SJCRH30 (cell line): ENCODE data around the gene GABRP. TPM values are rescaled to one million over a fixed set of nuclear protein-coding genes. Genes with fewer than 3 reads are reported as not detected.
"Not testable (repeated sequence)": the region's sequence is repeated elsewhere in the genome, so short reads cannot be mapped to it uniquely, and the experiment has no call there.

Experiments used
- DNase-seq, 2 experiments: peaks; one replicate each; pipeline ENCODE4 v3.0.0-alpha.2; 2015 to 2020
- H3K27ac ChIP-seq: fragments of 250-450 bp; sonication (Bioruptor Pico); 2 replicates; pipeline ENCODE4 v1.5.1; 2020; ENCODE audit warnings: mild to moderate bottlenecking, moderate library complexity
- H3K27me3 ChIP-seq: fragments of 250-450 bp; sonication (Bioruptor Pico); 2 replicates; pipeline ENCODE4 v1.5.1; 2020; ENCODE audit warnings: mild to moderate bottlenecking, moderate library complexity
- H3K36me3 ChIP-seq: fragments of 250-450 bp; sonication (Bioruptor Pico); 2 replicates; pipeline ENCODE4 v1.5.1; 2020; ENCODE audit warnings: mild to moderate bottlenecking, moderate library complexity
- H3K4me1 ChIP-seq: fragments of 250-450 bp; sonication (Bioruptor Pico); 2 replicates; pipeline ENCODE4 v1.5.1; 2020; ENCODE audit warnings: mild to moderate bottlenecking, moderate library complexity
- H3K4me3 ChIP-seq: fragments of 250-450 bp; sonication (Bioruptor Pico); 2 replicates; pipeline ENCODE4 v1.5.1; 2020; ENCODE audit warnings: mild to moderate bottlenecking, moderate library complexity
- H3K9me3 ChIP-seq: fragments of 250-450 bp; sonication (Bioruptor Pico); replicated peaks from 2 replicates; pipeline ENCODE4 v1.5.1; 2020; ENCODE audit warnings: mild to moderate bottlenecking, moderate library complexity
- total RNA-seq: library from RNA; depleted of rRNA; stranded (reverse); fragments of >200 nt; shearing (Covaris generic); gene quantifications from 2 replicates; pipeline ENCODE4 v1.2.3, GENCODE V29; 2014

GABRP gene
- total RNA-seq, 1 experiment from 2014 or later: not detected

DNA sequence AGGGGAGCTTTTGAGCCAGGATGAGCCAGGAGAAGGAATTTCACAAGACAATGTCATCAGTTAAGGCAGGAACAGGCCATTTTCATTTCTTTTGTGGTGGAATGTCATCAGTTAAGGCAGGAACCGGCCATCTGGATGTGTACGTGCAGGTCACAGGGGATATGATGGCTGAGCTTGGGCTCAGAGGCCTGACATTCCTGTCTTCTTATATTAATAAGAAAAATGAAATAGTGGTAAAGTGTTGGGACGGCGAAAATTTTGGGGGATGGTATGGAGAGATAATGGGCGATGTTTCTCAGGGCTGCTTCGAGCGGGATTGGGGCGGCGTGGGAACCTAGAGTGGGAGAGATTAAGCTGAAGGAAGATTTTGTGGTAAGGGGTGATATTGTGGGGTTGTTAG is 21.2 kb upstream of the GABRP start:
- H3K9me3 ChIP-seq, H3K4me1 ChIP-seq, H3K36me3 ChIP-seq, H3K27ac ChIP-seq, DNase-seq, H3K27me3 ChIP-seq, H3K4me3 ChIP-seq: not testable (repeated sequence)

GRCh38 chr5:170765868-170766267 is 17.7 kb upstream of the GABRP start:
- peaks cover 13% of the 10 kb centered on the region for H3K27me3 ChIP-seq
- H3K36me3 ChIP-seq, H3K27ac ChIP-seq, H3K4me1 ChIP-seq, H3K9me3 ChIP-seq, DNase-seq, H3K4me3 ChIP-seq: not testable (repeated sequence)

DNA sequence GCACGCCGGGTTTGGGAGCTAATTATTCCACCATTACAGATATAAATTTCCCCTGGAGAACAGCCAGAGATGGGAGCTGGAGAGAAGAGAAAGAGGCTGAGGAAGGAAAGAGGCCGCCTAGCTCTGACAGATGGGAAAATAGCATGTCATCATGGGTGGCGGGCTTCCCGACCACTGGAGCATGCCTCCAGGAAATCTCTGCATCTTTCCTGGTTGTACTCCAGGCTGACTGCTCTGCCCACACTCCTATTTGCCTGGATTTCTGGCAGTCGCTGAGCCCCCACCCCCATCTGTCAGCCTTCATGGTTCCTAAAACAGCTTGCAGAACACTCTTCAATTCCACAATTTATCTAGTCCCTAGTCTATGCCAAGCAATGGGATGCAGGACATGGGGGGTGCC is 14.3 kb upstream of the GABRP start:
- H3K9me3 ChIP-seq: no peaks in the 10 kb centered on the region
- H3K4me3 ChIP-seq: no peak overlapping the region
- DNase-seq: no peak
- no peak overlapping the region for H3K27ac ChIP-seq
- no peaks in the 10 kb centered on the region for H3K4me1 ChIP-seq
- H3K27me3 ChIP-seq: peaks cover 13% of the 10 kb centered on the region
- no peaks in the 10 kb centered on the region for H3K36me3 ChIP-seq

DNA sequence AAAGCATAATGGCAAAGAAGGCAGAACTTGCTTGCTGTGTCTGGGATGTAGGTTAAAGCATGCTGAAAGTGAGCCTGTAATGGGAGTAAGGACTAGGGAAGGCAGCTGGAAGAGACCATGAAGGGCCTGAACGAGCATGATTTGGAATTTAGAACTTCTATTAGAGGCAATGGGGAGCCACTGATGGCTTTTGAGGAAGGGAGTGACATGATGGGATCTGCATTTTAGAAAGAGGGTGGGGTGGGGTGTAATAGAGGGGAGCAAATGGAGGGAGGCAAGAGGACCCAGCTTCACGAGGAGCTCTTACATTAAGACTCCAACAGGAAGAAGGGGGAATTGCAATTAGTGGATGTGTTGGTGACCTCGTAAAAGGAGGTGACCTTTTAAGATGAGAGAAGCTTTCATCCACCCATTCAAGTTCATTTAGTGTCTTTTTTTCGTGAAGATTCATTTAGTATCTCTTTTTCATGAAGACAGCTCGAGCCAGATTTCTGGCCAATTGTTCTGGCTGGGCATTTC is 13.6 kb upstream of the GABRP start:
- no peak for DNase-seq
- Histone ChIP-seq H3K36me3 (no peaks in the 10 kb centered on the region), H3K4me1 (no peaks in the 10 kb centered on the region), H3K27ac (no peak overlapping the region), H3K27me3 (peaks cover 13% of the 10 kb centered on the region), H3K9me3 (no peaks in the 10 kb centered on the region), H3K4me3 (no peak overlapping the region)

DNA sequence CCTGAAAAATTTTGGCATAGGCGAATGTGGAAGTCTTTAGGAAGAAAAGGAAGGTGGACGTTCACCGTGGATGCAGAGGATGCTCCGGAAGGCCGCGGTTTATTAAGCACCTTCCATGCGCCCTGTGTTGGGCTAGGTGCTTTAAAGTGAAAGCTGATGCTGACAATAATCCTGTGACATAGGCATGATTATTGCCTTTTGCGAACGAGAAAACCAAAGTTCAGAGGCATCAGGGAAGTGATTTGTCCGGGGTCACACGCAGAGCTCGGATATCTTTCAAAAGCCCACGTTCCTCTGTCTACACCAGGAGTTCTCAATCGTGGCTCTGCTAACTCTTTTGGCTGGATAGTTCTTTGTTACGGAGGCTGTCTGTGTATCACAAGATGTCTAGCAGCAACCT is 12.0 kb upstream of the GABRP start:
- Histone ChIP-seq H3K36me3 (no peaks in the 10 kb centered on the region), H3K27ac (no peak overlapping the region), H3K4me3 (no peak overlapping the region), H3K27me3 (peaks cover 13% of the 10 kb centered on the region), H3K9me3 (no peaks in the 10 kb centered on the region), H3K4me1 (no peaks in the 10 kb centered on the region)
- no peak for DNase-seq

DNA sequence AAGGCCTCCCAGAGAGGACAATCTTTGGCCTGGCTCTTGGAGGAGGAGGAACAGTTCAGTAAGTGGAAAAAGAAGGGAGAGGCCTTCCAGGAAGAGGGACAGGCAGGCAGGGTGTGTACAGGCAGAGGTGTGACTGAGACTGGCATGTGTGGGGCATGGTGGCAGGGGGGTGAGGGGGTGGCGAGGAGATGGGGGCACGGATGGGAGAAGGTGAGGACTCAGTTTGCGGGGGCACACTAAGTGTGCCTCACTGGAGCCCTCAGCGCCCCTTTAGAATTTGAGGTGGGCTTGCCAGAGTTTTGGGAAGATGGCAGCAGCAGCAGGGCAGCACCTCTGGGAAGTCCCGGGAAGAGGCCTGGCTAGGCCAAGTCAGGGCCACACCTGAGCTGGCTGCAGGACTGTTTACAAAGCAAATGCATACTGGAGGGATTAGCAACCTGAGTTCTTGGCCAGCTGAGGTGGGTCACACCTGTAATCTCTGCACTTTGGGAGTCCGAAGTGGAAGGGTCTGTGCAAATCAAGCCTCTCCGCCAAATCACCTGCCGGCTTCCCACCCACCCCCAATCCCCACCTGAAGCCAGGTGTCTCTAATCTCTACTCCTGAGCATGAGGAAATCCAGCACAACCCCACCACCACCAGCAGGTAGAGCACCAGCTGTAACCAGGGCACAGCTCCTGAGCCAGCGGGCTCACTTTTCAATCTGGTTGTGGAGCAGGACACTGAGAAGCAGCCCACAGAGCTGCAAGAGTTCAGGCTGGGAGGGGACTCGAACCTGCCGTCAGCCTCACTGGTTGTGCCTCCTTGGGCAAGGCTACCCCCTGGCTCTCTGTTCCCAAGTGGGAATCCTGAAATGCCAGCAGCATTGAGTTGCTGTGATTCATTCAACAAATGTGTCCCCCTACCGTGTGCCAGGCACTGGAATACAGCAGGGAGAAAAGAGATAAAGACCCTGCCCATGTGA is 10.2 kb upstream of the GABRP start:
- Histone ChIP-seq H3K4me1 (no peaks in the 10 kb centered on the region), H3K4me3 (no peak overlapping the region), H3K27me3 (peaks cover 13% of the 10 kb centered on the region), H3K9me3 (no peaks in the 10 kb centered on the region), H3K27ac (no peak overlapping the region), H3K36me3 (no peaks in the 10 kb centered on the region)
- no peak for DNase-seq

DNA sequence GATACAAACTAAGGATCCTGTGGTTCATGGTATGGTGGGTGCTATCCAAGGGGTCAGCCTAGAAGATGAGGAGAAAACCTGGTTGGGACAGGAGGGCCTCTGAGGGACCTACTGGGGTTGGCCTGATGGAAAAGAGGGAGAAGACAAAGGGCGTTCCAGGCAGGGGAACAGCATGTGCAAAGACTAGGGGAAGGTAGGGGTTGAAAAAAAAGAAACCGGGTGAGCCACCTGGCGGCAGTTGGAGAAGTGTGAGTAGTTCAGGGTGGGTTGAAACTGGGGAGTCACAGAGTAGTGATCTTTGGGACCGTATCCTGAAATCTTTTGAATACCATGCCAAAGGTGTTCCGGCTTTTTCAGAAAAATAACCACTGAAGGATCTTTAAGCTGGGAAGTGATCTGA is 8.7 kb upstream of the GABRP start:
- Histone ChIP-seq H3K4me1 (no peaks in the 10 kb centered on the region), H3K4me3 (no peak overlapping the region), H3K36me3 (no peaks in the 10 kb centered on the region), H3K9me3 (no peaks in the 10 kb centered on the region), H3K27me3 (no peaks in the 10 kb centered on the region; the same call in 1 of the 2 replicates), H3K27ac (no peak overlapping the region)
- DNase-seq: no peak

DNA sequence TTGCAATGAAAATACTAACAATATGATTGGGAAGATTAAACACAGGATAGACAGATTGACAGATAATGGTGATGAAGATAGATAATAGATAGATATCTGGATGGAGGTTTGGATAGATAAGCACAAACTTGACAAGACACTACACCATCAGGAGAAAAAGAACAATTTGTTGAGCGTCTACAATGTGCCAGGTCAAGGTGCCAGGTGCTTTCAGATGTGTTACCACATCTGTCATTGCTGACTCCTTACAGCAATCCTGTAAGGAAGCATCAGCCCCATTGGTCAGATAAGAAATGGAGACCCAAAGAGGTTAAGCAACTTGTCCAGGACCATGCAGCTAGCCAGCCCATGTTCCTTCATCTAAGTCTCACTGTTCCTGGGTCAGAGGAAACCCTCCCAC is 1.6 kb upstream of the GABRP start:
- Histone ChIP-seq H3K36me3 (no peaks in the 10 kb centered on the region), H3K4me1 (no peaks in the 10 kb centered on the region), H3K4me3 (no peak overlapping the region), H3K27ac (no peak overlapping the region), H3K27me3 (no peaks in the 10 kb centered on the region), H3K9me3 (no peaks in the 10 kb centered on the region)
- DNase-seq: no peak

- Histone ChIP-seq H3K27ac (no peak overlapping the region), H3K36me3 (no peaks in the 10 kb centered on the region), H3K4me1 (no peaks in the 10 kb centered on the region), H3K9me3 (no peaks in the 10 kb centered on the region), H3K27me3 (no peaks in the 10 kb centered on the region), H3K4me3 (no peak overlapping the region)
- peak; percentile 13 to 54 for DNase-seq
Observed at GRCh38 chr5:170782438-170782837, 1.1 kb upstream of the GABRP start.

- DNase-seq: no peak
- Histone ChIP-seq H3K27ac (no peak overlapping the region), H3K4me3 (no peak overlapping the region), H3K36me3 (no peaks in the 10 kb centered on the region), H3K27me3 (no peaks in the 10 kb centered on the region), H3K9me3 (no peaks in the 10 kb centered on the region), H3K4me1 (no peaks in the 10 kb centered on the region)
Observed at GRCh38 chr5:170785416-170785815, 1.9 kb downstream of the GABRP start.

DNA sequence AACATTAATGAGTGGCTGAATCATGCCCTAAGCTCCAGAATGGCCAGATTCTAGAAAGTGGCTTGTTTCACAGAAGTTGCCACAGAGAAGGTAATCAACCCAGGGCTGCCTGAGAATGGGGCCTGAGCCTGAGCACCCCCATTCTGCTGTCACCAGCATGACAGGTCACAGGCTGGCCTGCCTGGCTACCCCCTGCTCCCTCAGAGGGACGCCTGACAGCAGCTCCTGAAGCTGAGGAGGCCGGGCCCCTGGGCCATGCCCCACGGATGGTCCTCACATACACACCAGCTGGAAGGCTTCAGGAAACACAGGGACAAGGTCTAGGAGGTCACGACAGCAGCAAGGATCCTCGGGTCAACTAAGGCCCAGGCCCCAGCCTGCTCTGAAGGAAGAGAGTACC is 3.7 kb downstream of the GABRP start:
- Histone ChIP-seq H3K4me1 (no peaks in the 10 kb centered on the region), H3K36me3 (no peaks in the 10 kb centered on the region), H3K27ac (no peak overlapping the region), H3K4me3 (no peak overlapping the region), H3K27me3 (no peaks in the 10 kb centered on the region), H3K9me3 (no peaks in the 10 kb centered on the region)
- no peak for DNase-seq

- Histone ChIP-seq H3K4me1 (peaks cover 3% of the 10 kb centered on the region; the same call in 1 of the 2 replicates), H3K27ac (no peak overlapping the region), H3K27me3 (no peaks in the 10 kb centered on the region), H3K9me3 (no peaks in the 10 kb centered on the region), H3K36me3 (no peaks in the 10 kb centered on the region), H3K4me3 (no peak overlapping the region)
- no peak for DNase-seq
Observed at GRCh38 chr5:170788626-170789304, 5.2 kb downstream of the GABRP start.

GRCh38 chr5:170791325-170791954 is 7.9 kb downstream of the GABRP start:
- DNase-seq: peak; percentile 52 to 73
- H3K4me1 ChIP-seq: peaks cover 3% of the 10 kb centered on the region; the same call in 1 of the 2 replicates
- no peaks in the 10 kb centered on the region for H3K27me3 ChIP-seq
- H3K27ac ChIP-seq: no peak overlapping the region
- H3K36me3 ChIP-seq: no peaks in the 10 kb centered on the region
- no peaks in the 10 kb centered on the region for H3K9me3 ChIP-seq
- H3K4me3 ChIP-seq: no peak overlapping the region

GRCh38 chr5:170792878-170793277 is 9.4 kb downstream of the GABRP start:
- no peaks in the 10 kb centered on the region for H3K9me3 ChIP-seq
- no peak for DNase-seq
- H3K4me1 ChIP-seq: peaks cover 3% of the 10 kb centered on the region; the same call in 1 of the 2 replicates
- no peaks in the 10 kb centered on the region for H3K27me3 ChIP-seq
- no peak overlapping the region for H3K4me3 ChIP-seq
- H3K27ac ChIP-seq: no peak overlapping the region
- H3K36me3 ChIP-seq: no peaks in the 10 kb centered on the region

- Histone ChIP-seq H3K9me3 (no peaks in the 10 kb centered on the region), H3K36me3 (no peaks in the 10 kb centered on the region), H3K4me3 (no peak overlapping the region), H3K4me1 (peaks cover 3% of the 10 kb centered on the region; the same call in 1 of the 2 replicates), H3K27me3 (no peaks in the 10 kb centered on the region), H3K27ac (no peak overlapping the region)
- no peak for DNase-seq
Observed at GRCh38 chr5:170795154-170795553, 11.6 kb downstream of the GABRP start.
